Peyer's patch (tissue), 4 donors: Measurements from ENCODE around the gene APOL4. TPM values are rescaled to one million over a fixed set of nuclear protein-coding genes. Genes with fewer than 3 reads are reported as not detected.
A peak's percentile ranks its signal among the peaks of the same experiment; 100 is the strongest.

Experiments used
- DNase-seq, 3 donors: peaks; one replicate each; pipeline ENCODE4 v3.0.0-alpha.2; 2017 to 2019
- H3K27ac ChIP-seq, 4 donors: fragments of 200-600 bp; sonication (generic); one replicate each; pipeline ENCODE4 v1.5.1; 2016 to 2019
- H3K27me3 ChIP-seq, 2 donors: fragments of 200-600 bp; sonication (generic); one replicate each; pipeline ENCODE4 v1.5.1; 2019
- H3K36me3 ChIP-seq, 3 donors: fragments of 200-600 bp; sonication (generic); one replicate each; pipeline ENCODE4 v1.5.1; 2016 to 2019
- H3K4me1 ChIP-seq, 4 donors: fragments of 200-600 bp; sonication (generic); one replicate each; pipeline ENCODE4 v1.5.1; 2016 to 2019
- H3K4me3 ChIP-seq, 4 donors: fragments of 200-600 bp; sonication (generic); 1 replicate in 3 of 4; 2 replicates in 1 of 4; pipeline ENCODE4 v1.5.1; 2016 to 2019; ENCODE audit warnings: mild to moderate bottlenecking in 1 of 4
- H3K9me3 ChIP-seq, 4 donors: fragments of 200-600 bp; sonication (generic); one replicate each; pipeline ENCODE4 v1.5.1; 2016 to 2019; ENCODE audit warnings: mild to moderate bottlenecking in 1 of 4
- CTCF ChIP-seq, 6 experiments: fragments of 450-650 bp in 4 of 6; fragments of 200-600 bp in 2 of 6; sonication (generic) in 1 of 6; IDR thresholded peaks; one replicate each; pipeline ENCODE4 v1.5.1; 2017 to 2019; ENCODE audit warnings: antibody characterized with exemption in 6 of 6, mild to moderate bottlenecking in 3 of 6, moderate library complexity in 1 of 6
- POLR2A ChIP-seq, 2 donors: fragments of 450-650 bp; IDR thresholded peaks; one replicate each; pipeline ENCODE4 v1.5.1; 2017; ENCODE audit warnings: antibody characterized with exemption in 2 of 2, mild to moderate bottlenecking in 2 of 2, moderate library complexity in 2 of 2
- total RNA-seq, 4 donors: library from RNA; depleted of rRNA; stranded (reverse); fragments of >200 nt; gene quantifications; one replicate each; pipeline ENCODE4 v1.1.0, GENCODE V29; 2016

APOL4 gene
- total RNA-seq, 4 donors from 2014 or later = 0.35 to 3.3 (median 2.5) TPM; not detected in 1

GRCh38 chr22:36151006-36151595 lies 50.5 kb downstream of the APOL4 start:
- TF ChIP-seq CTCF (IDR thresholded peaks at IDR 0.05) = no peak
- no peak for TF ChIP-seq POLR2A (IDR thresholded peaks at IDR 0.05)

DNA sequence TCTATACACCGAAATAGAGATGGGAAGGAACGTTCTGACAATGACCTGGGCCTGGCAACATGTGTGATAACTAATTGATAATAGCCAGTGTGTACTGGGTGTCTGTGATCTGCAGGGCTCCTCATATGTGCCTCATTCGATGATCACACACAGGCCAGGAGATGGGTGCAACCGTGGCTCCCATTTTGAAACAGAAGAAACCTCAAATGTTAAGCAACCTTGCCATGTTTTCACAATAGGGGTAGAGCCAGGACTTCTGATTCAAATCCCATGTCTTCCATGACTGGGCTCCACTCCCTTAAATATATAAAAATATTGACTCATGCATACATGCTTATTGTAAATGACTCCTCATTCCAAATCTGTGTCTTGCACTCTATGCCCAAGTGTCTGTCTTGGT lies 52.2 kb downstream of the APOL4 start:
- Histone ChIP-seq H3K36me3 (peaks cover 0 to 14% (median 0%) of the 10 kb centered on the region in 3 donors), H3K4me1 (peaks cover 0 to 2% (median 0%) of the 10 kb centered on the region in 4 donors), H3K27ac (no peak overlapping the region), H3K27me3 (no peaks in the 10 kb centered on the region), H3K4me3 (no peak overlapping the region), H3K9me3 (no peaks in the 10 kb centered on the region)
- TF ChIP-seq POLR2A (IDR thresholded peaks at IDR 0.05) = no peak
- no peak for TF ChIP-seq CTCF (IDR thresholded peaks at IDR 0.05)
- DNase-seq = peak in 1 of 3 donors; percentile 11

More at GRCh38 chr22:36151006-36151595, 50.5 kb downstream of the APOL4 start:
- Histone ChIP-seq H3K4me1 (peaks cover 0 to 19% (median 7%) of the 10 kb centered on the region in 4 donors), H3K4me3 (no peak overlapping the region), H3K27me3 (no peaks in the 10 kb centered on the region), H3K27ac (peak overlapping the region in 2 of 4 donors; percentile 1 to 24), H3K9me3 (no peaks in the 10 kb centered on the region), H3K36me3 (peaks cover 0 to 11% (median 0%) of the 10 kb centered on the region in 3 donors)
- peak in 1 of 3 donors; percentile 30 for DNase-seq

DNA sequence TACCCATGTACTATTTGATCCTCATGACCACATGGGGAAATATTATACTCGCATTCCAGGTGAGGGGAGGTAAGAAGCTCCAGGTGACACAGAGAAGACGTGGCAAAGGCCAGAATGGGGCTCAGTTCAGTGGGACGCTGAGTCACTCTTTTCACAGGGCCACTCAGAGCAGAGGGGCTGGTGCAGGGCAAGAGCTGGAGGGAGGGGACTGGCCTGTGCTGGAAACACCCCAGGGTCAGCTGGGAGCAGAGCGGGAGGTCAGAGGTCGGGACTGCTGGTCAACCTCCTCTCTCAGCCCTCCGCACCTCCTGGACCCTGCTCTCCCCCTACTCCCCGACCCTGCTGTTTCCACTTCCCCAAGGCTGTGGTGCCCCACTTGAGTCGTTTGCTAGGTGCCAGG lies 53.2 kb downstream of the APOL4 start:
- Histone ChIP-seq H3K27ac (no peak overlapping the region), H3K9me3 (no peaks in the 10 kb centered on the region), H3K4me1 (no peaks in the 10 kb centered on the region), H3K4me3 (no peak overlapping the region), H3K36me3 (peaks cover 0 to 20% (median 0%) of the 10 kb centered on the region in 3 donors), H3K27me3 (no peaks in the 10 kb centered on the region)
- TF ChIP-seq CTCF (IDR thresholded peaks at IDR 0.05) (no peak), POLR2A (IDR thresholded peaks at IDR 0.05) (no peak)
- peak in 1 of 3 donors; percentile 38 for DNase-seq

GRCh38 chr22:36147196-36147791 lies 54.3 kb downstream of the APOL4 start:
- H3K27ac ChIP-seq = no peak overlapping the region
- peak in 1 of 3 donors; percentile 37 for DNase-seq

DNA sequence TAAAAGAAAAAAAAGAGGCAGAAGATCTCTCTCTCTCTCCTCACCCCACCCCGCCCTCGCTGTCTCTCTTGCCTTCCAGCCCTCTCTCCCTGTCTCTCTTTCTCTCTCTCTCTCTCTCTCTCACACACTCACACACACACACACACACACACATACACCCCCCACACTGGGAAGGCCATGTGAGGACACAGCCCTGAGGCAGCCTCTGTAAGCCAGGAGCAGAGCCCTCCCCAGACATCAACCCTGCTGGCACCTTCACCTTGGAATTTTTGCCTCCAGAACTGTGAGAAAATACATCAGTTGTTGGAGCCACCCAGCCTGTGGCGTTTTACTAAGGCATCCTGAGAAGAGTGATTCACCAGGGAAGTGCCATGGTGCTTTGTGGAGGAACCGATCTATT lies 55.7 kb downstream of the APOL4 start:
- Histone ChIP-seq H3K27ac (peak overlapping the region in 1 of 4 donors; percentile 25), H3K4me1 (no peaks in the 10 kb centered on the region), H3K36me3 (peaks cover 0 to 37% (median 0%) of the 10 kb centered on the region in 3 donors), H3K9me3 (no peaks in the 10 kb centered on the region), H3K27me3 (no peaks in the 10 kb centered on the region), H3K4me3 (no peak overlapping the region)
- no peak for TF ChIP-seq CTCF (IDR thresholded peaks at IDR 0.05)
- TF ChIP-seq POLR2A (IDR thresholded peaks at IDR 0.05) = no peak
- peak in 1 of 3 donors; percentile 25 for DNase-seq

More at GRCh38 chr22:36147196-36147791, 54.3 kb downstream of the APOL4 start:
- H3K36me3 ChIP-seq = peaks cover 0 to 26% (median 0%) of the 10 kb centered on the region in 3 donors
- no peaks in the 10 kb centered on the region for H3K4me1 ChIP-seq
- H3K4me3 ChIP-seq = no peak overlapping the region
- H3K9me3 ChIP-seq = no peaks in the 10 kb centered on the region
- H3K27me3 ChIP-seq = no peaks in the 10 kb centered on the region
- TF ChIP-seq CTCF (IDR thresholded peaks at IDR 0.05) (no peak), POLR2A (IDR thresholded peaks at IDR 0.05) (no peak)
